Vagina (tissue), 2 donors: ENCODE results near the gene TECPR1. TPM values are rescaled to one million over a fixed set of nuclear protein-coding genes. Genes with fewer than 3 reads are reported as not detected.

Experiments
- DNase-seq, 2 donors: peaks; one replicate each; pipeline ENCODE4 v3.0.0-alpha.2; 2017; ENCODE audit errors: extremely low spot score in 2 of 2
- H3K27ac ChIP-seq: fragments of 200-600 bp; sonication (generic); one replicate; pipeline ENCODE4 v1.5.1; 2019
- H3K27me3 ChIP-seq: fragments of 200-600 bp; sonication (generic); one replicate; pipeline ENCODE4 v1.5.1; 2019
- H3K36me3 ChIP-seq, 2 donors: fragments of 200-600 bp; sonication (generic); one replicate each; pipeline ENCODE4 v1.5.1; 2017 to 2019
- H3K4me1 ChIP-seq: fragments of 200-600 bp; sonication (generic); one replicate; pipeline ENCODE4 v1.5.1; 2019
- H3K4me3 ChIP-seq, 2 donors: fragments of 200-600 bp; sonication (generic); 1 replicate in 1 of 2; 2 replicates in 1 of 2; pipeline ENCODE4 v1.5.1; 2016 to 2019
- H3K9me3 ChIP-seq: fragments of 200-600 bp; sonication (generic); one replicate; pipeline ENCODE4 v1.5.1; 2019
- CTCF ChIP-seq, 3 experiments: fragments of 450-650 bp in 2 of 3; fragments of 200-600 bp in 1 of 3; sonication (generic) in 1 of 3; IDR thresholded peaks; one replicate each; pipeline ENCODE4 v1.5.1; 2017 to 2019; ENCODE audit warnings: antibody characterized with exemption in 3 of 3, mild to moderate bottlenecking in 2 of 3, moderate library complexity in 2 of 3
- POLR2A ChIP-seq, 2 donors: fragments of 450-650 bp; IDR thresholded peaks; one replicate each; pipeline ENCODE4 v1.6.1; 2017; ENCODE audit warnings: antibody characterized with exemption in 2 of 2, mild to moderate bottlenecking in 2 of 2, moderate library complexity in 2 of 2
- POLR2AphosphoS5 ChIP-seq, 2 donors: sonication (generic); formaldehyde crosslinking; IDR thresholded peaks; one replicate each; pipeline ENCODE4 v1.9.0; 2017; ENCODE audit warnings: antibody characterized with exemption in 2 of 2, mild to moderate bottlenecking in 2 of 2, low read depth in 1 of 2; ENCODE audit not compliant: insufficient read depth in 1 of 2
- intact Hi-C: fragments of 100-400 bp; cut with DNase I; formaldehyde crosslinking; loops from one replicate; pipeline ENCODE4 v1.15.1; 2023
- total RNA-seq: library from RNA; depleted of rRNA; stranded (reverse); fragments of >200 nt; gene quantifications from one replicate; pipeline ENCODE4 v1.2.3, GENCODE V29; 2016

Gene TECPR1
- total RNA-seq, 1 donor from 2014 or later = 19.6 TPM

DNA sequence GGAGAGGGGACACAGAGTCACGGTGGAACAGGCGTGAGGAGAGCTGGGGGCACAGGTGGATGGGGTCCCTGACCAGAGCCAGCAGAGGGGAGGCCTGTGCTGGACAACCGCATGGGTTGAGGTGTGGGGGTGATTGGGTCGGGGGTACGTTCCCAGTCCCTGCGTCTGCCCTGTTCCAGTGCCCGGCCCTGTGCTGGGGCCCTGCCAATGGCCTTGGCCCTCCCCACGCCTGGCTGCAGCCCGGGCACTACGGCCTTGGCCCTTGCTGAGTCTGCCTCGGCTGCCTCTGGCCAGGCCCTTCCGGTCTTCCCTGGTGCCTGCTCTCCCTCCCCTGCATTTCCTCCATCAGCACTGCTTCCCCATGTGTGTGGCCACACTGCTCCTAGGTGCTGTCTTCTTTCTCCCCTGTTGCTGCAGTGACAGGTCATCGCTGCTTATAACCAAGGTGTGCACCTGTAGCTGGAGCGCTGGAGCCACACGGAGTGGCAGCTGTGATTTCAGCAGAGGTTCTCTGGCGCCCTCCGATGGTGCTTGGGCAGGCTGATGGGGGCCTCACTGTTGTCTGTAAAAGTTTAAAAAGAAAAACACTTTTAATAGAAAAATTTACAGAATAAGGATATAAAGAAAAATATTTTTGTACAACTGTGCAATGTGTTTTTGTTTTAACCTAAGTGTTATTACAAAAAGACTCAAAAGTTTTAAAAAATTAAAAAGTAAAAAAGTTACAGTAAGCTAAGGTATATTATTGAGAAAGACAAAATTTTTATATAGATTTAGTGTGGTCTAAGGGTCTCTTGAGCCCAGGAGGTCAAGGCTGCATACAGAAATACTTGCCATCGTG is 86.0 kb downstream of the TECPR1 start:
- H3K4me1 ChIP-seq = peaks cover 19% of the 10 kb centered on the region
- H3K4me3 ChIP-seq = no peak overlapping the region
- intact Hi-C loops = loop anchor here (5.0 kb wide), 1 partner anchor 144 kb away; no protein-coding TSS in a partner anchor
- no peak overlapping the region for H3K27ac ChIP-seq
- peaks cover 0 to 2% of the 10 kb centered on the region in 2 donors for H3K36me3 ChIP-seq
- DNase-seq = no peak
- TF ChIP-seq CTCF (IDR thresholded peaks at IDR 0.05) (no peak), POLR2A (IDR thresholded peaks at IDR 0.05) (no peak), POLR2AphosphoS5 (IDR thresholded peaks at IDR 0.05; ENCODE audit: insufficient read depth in 1 of 2, low read depth in 1 of 2) (no peak)
- H3K9me3 ChIP-seq = no peaks in the 10 kb centered on the region
- H3K27me3 ChIP-seq = no peaks in the 10 kb centered on the region

Other genes starting within 250 kb of the TECPR1 start
- gene LMTK2, start 145.4 kb downstream of the TECPR1 start, total RNA-seq = 21.6 TPM
- gene BHLHA15, start 40.8 kb downstream of the TECPR1 start, total RNA-seq = not detected
- gene BRI3, start 29.5 kb upstream of the TECPR1 start, total RNA-seq = 68.5 TPM
- 17.2 TPM for gene BAIAP2L1, start 148.9 kb upstream of the TECPR1 start, total RNA-seq